Measurements from ENCODE around the gene CTNNB1.

The CTNNB1 gene

DNA sequence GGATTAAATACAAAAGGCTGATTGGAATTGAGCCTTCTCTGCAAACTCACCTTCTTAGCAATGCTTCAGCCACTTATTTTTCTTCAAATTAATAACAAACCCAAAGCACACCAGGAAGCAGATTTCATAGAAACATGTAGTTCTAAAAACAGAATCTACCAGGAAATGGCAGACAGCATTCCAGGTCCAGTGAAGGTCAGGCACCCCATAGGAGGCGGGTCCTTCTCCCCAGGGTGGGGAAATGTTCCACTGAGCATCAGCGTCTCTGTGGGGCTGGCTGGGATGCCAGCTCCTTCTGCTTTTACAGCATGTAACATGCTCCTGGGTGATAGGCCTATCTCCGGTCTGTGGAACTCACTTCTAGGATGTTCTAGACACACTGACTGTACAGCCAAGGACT, 49.2 kb downstream of the CTNNB1 start:
- DNase-seq (ENCODE audit: low read depth): no peak
- TF ChIP-seq, protein P1, sequence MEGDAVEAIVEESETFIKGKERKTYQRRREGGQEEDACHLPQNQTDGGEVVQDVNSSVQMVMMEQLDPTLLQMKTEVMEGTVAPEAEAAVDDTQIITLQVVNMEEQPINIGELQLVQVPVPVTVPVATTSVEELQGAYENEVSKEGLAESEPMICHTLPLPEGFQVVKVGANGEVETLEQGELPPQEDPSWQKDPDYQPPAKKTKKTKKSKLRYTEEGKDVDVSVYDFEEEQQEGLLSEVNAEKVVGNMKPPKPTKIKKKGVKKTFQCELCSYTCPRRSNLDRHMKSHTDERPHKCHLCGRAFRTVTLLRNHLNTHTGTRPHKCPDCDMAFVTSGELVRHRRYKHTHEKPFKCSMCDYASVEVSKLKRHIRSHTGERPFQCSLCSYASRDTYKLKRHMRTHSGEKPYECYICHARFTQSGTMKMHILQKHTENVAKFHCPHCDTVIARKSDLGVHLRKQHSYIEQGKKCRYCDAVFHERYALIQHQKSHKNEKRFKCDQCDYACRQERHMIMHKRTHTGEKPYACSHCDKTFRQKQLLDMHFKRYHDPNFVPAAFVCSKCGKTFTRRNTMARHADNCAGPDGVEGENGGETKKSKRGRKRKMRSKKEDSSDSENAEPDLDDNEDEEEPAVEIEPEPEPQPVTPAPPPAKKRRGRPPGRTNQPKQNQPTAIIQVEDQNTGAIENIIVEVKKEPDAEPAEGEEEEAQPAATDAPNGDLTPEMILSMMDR (IDR thresholded peaks at IDR 0.05; ENCODE audit: control insufficient read depth, extremely low read depth, insufficient read depth): no peak
- no peak overlapping the region for H3K4me3 ChIP-seq (ENCODE audit: low read depth, low read length)

- TF ChIP-seq, protein P1 (IDR thresholded peaks at IDR 0.05; ENCODE audit: control insufficient read depth, extremely low read depth, insufficient read depth): no peak
- H3K4me3 ChIP-seq (ENCODE audit: low read depth, low read length): no peak overlapping the region
- DNase-seq (ENCODE audit: low read depth): no peak
Measured at GRCh38 chr3:41249318-41249717, 50.0 kb downstream of the CTNNB1 start.

GRCh38 chr3:41250825-41251224, 51.5 kb downstream of the CTNNB1 start:
- TF ChIP-seq, protein P1 (IDR thresholded peaks at IDR 0.05; ENCODE audit: control insufficient read depth, extremely low read depth, insufficient read depth): no peak
- H3K4me3 ChIP-seq (ENCODE audit: low read depth, low read length): no peak overlapping the region
- no peak for DNase-seq (ENCODE audit: low read depth)

GRCh38 chr3:41251593-41251992, 52.3 kb downstream of the CTNNB1 start:
- TF ChIP-seq, protein P1 (IDR thresholded peaks at IDR 0.05; ENCODE audit: control insufficient read depth, extremely low read depth, insufficient read depth): no peak
- H3K4me3 ChIP-seq (ENCODE audit: low read depth, low read length): no peak overlapping the region
- DNase-seq (ENCODE audit: low read depth): no peak

- DNase-seq (ENCODE audit: low read depth): no peak
- H3K4me3 ChIP-seq (ENCODE audit: low read depth, low read length): no peak overlapping the region
- TF ChIP-seq, protein P1 (IDR thresholded peaks at IDR 0.05; ENCODE audit: control insufficient read depth, extremely low read depth, insufficient read depth): no peak
Measured at GRCh38 chr3:41258239-41258800, 59.0 kb downstream of the CTNNB1 start.

- no peak overlapping the region for H3K4me3 ChIP-seq (ENCODE audit: low read depth, low read length)
- no peak for DNase-seq (ENCODE audit: low read depth)
- TF ChIP-seq, protein P1 (IDR thresholded peaks at IDR 0.05; ENCODE audit: control insufficient read depth, extremely low read depth, insufficient read depth): no peak
Measured at GRCh38 chr3:41259449-41260062, 60.3 kb downstream of the CTNNB1 start.

- TF ChIP-seq, protein P1 (IDR thresholded peaks at IDR 0.05; ENCODE audit: control insufficient read depth, extremely low read depth, insufficient read depth): no peak
- no peak for DNase-seq (ENCODE audit: low read depth)
- H3K4me3 ChIP-seq (ENCODE audit: low read depth, low read length): no peak overlapping the region
Measured at GRCh38 chr3:41260063-41260450, 60.8 kb downstream of the CTNNB1 start.
